Left kidney (tissue), 2 donors: ENCODE data around the gene SOX18. TPM values are rescaled to one million over a fixed set of nuclear protein-coding genes. Genes with fewer than 3 reads are reported as not detected.

ENCODE experiments used
- DNase-seq: peaks from one replicate; pipeline ENCODE4 v3.0.0-alpha.2; 2013
- polyA plus RNA-seq: library from polyadenylated mRNA; unstranded; fragments of 120-200 nt; gene quantifications from one replicate; pipeline ENCODE4 v1.2.1, GENCODE V29; 2013; ENCODE audit not compliant: insufficient read length

SOX18 gene
- polyA plus RNA-seq, 1 donor, result 4.5 TPM

GRCh38 chr20:64081624-64081964, 32.2 kb upstream of the SOX18 start:
- no peak for DNase-seq

DNA sequence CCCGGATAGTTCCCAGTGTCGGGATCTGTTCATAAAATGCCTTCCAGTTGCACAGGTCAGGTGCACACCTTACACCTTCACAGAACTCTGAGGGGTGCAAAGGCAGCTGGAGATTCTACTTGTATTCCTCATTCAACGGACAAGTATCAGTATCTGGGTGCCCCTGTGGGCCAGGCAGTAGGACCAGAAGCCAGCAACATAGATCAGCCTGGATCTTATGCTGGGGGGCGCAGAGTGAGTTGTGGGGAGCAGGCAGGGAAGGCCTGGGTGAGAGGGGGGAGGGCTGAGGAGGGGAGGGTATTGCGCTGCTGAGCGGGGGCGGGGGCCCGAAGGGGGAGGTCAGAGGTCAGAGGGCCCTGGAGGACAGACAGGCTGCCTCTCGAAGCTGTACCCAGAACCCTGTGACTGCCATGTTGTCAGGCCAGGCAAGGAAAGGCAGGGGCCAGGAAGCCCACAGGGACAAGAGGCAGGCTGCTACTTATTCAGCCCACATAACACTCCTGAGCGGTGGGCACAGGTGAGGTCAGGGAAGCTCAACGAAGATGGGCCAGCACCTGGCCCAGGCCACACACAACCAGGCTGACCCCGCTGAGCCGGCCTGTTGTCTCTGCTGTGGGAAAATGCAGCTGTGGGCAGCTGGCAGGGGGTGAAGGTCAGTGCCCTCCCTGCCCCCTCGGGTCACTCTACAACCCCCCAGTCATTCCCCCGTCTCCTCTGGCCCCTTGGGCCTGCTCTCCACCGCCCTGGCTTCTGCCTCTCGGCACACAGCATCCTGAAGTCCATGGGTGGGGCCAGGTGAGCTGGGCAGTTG, 31.6 kb upstream of the SOX18 start:
- DNase-seq, result no peak

DNA sequence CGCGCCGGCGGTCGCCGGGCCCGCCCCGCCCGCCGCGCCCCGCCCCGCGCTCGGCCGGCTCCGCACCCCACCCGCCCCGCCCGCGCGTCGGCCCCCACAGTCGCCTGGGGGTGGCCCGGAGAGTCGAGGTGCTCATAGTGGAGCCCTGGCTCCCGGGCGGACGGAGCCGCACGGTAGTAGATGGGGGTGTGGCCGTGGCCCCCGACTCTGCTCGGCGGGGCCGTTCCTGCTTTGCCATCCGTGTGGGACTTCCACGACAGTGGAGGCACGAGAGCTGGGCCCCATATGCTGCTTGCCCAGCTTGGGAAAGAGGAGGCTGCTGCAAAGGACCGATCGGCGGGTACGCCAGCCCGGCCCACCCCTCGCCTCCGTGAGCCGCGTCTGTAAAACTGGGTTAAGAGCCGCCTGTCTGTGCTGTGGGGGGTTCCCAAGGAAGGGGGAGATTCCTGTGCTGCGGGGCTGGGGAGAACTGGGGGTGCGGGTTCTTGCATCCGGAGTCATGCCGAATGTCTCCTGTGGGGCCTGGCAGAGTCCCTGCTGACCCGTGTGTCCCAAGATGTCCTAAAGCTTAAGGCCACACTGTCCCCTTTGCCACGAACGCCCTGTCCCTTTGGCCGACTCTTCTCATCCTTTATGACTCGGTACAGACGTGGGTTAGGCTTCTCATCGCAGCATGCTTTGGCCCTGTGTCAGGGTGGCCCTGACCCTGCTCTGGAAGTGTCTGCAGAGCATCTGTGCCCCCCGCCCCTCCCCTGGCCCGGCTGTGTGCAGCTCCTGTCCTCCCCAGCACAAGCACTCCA, 30.8 kb upstream of the SOX18 start, which contains the start of gene OPRL1:
Gene OPRL1, plus strand, starts transcription at position 70 of the 800 bp plus-strand sequence. CDS start 12,639 bp downstream, outside the sequence.
- DNase-seq, result no peak

DNA sequence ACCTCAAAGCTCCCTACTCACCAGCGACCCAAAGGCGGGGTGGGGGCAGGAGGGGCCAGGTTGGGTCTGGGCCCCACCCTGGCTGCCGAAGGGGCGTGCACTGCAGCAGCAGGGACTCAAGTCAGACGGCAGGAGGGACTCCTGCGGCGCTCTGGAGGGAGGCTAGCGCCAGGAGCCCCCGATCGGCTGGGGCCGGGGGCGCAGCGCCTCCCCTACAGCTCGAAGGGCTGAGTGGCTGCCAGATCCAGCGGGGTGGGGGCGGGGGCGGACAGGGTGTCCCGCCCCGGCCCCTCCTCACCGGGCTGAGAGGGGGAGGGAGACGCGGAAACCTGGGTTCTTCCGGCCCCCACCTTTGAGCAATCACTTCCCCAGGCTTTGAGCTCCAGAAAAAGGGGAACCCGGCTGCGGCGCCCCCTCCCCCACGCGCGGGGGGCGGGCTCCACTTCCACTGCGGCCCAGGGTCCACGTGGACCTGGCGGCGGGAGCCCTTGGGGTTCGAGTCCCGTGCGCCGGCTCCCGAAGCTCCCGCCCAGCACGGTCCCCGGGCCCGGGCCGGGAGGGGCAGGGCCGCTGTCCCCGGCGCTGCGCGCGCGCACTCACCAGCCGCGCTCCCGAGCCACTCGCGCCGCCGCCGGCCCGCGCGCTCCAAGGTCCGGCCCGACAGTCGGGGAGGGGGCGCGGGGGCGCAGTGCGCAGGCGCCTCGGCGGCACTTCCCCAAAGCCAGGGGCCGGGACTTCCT, 30.0 kb upstream of the SOX18 start, which contains the start of gene RGS19:
Gene RGS19, minus strand, starts transcription at position 246 of the 740 bp plus-strand sequence. CDS start 2,632 bp downstream, outside the sequence.
- DNase-seq, result peak; percentile 70

GRCh38 chr20:64078934-64079272, 29.5 kb upstream of the SOX18 start:
- no peak for DNase-seq

GRCh38 chr20:64077876-64078551, 28.6 kb upstream of the SOX18 start:
- no peak for DNase-seq

GRCh38 chr20:64077541-64077875, 28.1 kb upstream of the SOX18 start:
- DNase-seq, result no peak

DNA sequence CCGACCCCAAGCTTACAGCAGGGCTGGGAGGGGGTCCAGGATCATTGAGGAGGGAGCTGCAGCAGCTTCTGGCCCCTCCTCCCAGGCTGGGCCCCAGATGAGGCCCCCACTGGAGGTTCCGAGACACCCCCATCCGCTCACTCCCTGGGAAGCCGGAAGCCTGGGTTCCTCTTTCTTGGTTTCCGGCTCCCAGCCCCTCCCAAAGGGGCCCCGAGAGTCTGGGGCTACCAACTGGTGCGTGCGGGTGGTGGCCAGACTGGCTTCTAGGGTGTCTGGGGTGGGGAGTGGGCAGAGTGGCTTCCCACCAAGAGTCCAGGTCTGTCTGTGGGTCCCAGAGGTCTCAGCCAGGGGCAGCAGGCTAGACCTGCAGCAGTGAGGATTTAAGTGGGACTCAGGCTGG, 27.7 kb upstream of the SOX18 start:
- DNase-seq, result no peak

DNA sequence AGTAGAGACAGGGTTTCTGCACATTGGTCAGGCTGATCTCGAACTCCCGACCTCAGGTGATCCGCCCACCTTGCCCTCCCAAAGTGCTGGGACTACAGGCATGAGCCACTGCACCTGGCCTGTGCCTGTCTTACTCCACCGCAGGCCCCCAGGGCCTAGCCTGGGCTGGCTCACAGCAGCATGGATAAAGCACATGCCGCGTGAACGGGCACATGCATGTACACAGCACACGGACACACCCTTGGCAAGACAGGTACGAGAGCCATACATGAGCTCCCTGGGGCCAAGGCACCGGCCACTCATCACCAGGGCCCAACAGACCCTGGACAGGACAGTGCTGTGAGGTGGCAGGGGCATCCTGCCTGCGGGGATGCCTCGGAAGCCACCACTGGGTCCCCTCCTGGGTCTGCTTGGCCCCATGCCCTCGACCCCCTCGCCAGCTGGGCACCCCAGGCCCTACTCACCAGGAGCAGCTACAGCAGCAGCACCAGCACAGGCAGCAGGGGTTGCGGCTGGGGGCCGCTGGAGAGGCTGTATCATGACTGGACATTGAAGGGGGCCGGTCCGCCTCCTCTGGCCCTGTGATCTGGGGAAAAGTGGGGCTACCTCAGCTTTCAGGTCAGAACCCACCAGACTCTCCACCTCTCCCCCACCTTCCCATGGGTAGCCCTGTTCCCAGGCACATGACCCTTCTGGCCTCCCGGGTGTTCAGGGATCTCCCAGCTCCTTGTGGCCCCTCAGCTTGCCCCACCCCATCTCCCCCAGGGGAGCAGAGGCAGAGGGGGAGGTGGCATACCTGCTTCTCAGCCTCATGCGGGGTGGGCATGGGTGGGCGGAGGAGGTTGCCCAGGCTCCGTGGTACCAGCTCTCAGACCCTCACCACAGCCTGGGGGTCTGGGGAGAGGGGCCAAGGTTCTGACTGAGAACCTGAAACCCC, 26.9 kb upstream of the SOX18 start:
- no peak for DNase-seq

DNA sequence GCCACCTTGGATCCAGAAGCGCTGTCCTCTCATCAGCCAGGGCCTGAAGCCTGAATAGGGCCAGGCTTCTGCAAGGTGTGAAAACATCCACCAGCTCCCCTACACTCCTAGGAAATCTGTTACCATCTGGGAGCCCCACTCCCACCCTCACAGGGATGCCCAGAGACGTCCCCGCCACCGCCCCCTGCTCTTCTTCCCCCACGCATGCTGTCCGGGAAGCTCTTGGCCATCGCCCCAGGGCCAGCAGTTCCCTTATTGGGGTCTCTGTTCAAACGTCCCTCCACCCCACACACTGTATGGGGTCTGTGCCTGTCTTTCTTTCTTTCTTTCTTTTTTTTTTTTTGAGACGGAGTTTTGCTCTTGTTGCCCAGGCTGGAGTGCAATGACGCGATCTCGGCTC, 26.1 kb upstream of the SOX18 start:
- DNase-seq, result no peak

DNA sequence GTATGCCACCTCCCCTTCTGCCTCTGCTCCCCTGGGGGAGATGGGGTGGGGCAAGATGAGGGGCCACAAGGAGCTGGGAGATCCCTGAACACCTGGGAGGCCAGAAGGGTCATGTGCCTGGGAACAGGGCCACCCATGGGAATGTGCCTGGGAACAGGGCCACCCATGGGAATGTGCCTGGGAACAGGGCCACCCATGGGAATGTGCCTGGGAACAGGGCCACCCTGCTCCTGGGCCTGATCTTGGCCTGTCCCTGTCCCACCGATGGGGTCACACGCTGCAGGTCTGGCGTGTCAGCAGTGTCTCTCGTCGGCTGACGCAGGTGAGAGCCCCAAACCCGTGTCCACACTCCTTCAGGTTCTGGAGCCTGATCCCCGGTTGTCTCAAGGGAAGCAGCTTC, 25.5 kb upstream of the SOX18 start:
- DNase-seq, result no peak

DNA sequence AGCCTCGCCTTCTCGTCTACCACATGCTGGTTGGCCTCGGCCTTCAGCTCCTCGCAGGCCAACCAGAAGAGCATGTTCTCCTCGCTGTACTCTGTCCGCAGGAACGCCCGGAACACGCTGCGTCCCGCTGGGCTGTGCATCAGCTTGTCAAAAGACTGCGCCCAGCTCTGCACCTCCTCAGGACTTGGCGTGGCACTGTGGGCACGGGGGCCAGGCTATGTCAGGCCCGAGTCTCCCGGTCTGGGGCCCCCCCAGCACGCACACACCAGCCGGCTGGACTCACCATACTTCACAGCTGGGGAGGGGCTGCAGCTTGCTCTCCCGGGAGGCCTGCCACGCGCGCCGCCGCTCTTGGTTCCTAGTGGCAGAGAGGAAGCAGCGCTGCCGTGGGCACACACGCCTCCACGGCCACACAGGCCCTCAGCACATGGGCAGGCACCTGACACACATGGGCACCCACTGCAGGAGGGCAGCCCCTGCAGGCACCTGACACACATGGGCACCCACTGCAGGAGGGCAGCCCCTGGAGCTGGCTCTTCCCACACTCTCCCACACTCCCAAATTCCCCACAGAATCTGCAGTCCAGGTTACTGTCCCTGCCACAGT, 24.8 kb upstream of the SOX18 start:
- no peak for DNase-seq

- no peak for DNase-seq
These were observed 24.2 kb upstream of the SOX18 start for GRCh38 chr20:64073476-64074183.

DNA sequence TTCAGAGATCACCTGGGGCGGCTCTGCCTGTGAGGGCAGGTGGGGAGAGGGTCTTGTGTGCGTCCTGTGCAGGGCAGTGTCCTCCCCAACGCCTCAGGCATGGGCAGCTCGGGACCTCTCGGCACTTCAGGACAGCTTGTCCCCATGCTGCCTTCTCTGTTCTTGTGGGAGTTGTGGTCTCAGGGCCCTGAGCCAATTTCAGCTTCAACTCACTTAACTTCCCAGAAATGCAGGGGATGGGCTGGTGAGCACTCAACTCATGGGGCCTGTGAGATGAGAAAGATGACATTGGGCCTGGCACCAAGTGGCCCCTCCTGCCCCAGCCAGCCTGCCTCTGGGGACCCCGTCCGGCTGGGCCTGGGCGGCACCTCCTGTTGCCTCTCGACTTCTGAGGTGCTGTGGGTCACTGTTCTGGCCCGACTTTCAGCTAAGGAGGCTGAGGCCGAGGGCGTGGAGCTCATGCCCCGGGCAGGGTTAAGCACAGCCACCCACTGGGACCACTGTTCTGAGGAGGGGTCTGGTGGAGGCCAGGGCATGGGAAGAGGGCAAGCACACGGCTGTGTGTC, 23.1 kb upstream of the SOX18 start:
- no peak for DNase-seq

DNA sequence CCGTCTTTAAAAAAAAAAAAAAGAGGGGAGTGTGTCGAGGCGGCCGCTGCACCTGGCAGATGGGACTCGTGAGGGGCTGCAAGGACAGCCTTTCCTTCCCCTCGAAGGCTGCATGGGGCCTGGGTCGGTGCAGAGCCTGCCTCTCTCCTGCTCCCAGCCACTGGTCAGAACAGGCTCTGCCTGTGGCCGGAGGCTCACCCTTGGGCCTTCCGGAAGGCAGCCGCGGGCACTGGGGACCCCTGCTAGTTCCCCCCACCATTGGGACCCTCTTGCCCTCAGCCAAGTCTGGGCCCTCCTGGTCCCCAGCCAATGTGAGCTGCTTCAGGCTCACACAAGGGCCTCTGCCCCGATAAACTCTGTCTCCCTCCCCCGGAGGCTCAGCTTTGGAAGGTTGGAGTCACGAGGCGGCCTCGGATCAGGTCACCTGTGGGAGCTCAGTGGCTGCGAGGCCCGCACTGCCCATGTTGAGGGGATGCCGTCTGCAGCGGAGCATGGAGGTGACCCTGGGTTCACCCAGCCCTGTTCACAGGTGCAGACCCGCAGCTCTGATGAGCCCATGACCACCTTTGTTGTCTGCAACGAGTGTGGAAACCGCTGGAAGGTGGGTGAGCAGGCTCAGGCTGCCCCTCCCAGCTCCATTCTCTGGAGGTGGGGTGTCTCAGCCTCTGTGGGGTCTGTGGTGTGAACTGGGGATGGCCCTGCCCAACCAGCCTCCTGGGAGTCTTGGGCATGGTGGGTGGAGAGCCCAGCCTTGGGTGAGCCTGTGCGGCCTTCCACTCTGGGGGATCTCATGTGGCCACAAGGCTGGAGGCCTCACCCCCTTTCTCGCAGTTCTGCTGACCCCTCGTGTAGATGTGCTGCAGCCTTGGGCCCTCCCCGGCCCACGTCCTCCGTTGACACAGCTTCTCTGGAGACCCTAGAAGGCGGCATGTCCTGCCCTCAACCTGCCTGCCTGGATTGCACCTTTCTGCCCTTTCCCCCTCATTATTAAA, 22.2 kb upstream of the SOX18 start:
- no peak for DNase-seq

DNA sequence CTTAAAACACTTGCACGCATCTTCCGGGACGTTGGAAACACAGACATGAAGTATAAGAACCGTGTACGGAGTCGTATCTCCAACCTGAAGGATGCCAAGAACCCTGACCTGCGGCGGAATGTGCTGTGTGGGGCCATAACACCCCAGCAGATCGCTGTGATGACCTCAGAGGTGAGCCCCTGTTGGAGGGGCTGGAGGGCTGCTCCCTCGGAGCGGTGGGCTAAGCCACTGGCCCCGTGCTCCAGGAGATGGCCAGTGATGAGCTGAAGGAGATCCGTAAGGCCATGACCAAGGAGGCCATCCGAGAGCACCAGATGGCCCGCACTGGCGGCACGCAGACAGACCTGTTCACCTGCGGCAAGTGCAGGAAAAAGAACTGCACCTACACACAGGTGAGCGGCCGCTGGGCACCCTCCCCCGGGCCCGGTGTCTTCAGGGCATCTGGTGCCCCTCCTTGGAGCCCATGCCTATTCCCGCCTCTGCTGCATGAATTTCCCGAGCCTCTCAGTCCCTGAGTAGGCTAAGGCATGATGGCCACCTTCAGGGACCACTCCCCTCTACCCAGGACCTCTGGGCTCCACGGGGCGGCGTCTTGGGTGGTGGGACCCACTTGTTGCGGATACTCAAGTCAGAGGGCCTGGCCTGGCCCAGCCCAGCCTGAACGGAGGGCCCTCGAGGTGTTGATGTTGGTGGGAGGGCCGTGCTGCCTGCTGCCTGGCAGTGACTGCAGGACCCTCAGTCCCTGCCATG, 21.0 kb upstream of the SOX18 start:
- DNase-seq, result no peak

- DNase-seq, result no peak
These were observed 20.3 kb upstream of the SOX18 start for GRCh38 chr20:64069614-64070243.
